ENCODE data around the gene XRCC2.
"Not testable (repeated sequence)": the region's sequence is repeated elsewhere in the genome, so short reads cannot be mapped to it uniquely, and the experiment has no call there.

The XRCC2 gene

GRCh38 chr7:152633072-152633471 is 42.9 kb downstream of the XRCC2 start:
- FAIRE-seq = no peak

GRCh38 chr7:152628772-152629171 is 47.2 kb downstream of the XRCC2 start:
- DNase-seq (ENCODE audit: insufficient read length); FAIRE-seq: not testable (repeated sequence)

More at GRCh38 chr7:152633072-152633471, 42.9 kb downstream of the XRCC2 start:
- no peak for DNase-seq (ENCODE audit: insufficient read length)
- TF ChIP-seq TAF1 (IDR thresholded peaks at IDR 0.05; ENCODE audit: borderline replicate concordance, low read depth, low read length) (no peak), POLR2A (IDR thresholded peaks at IDR 0.05; ENCODE audit: low read depth, low read length) (no peak), POLR2AphosphoS5 (IDR thresholded peaks at IDR 0.05; ENCODE audit: low read depth, low read length) (no peak)

DNA sequence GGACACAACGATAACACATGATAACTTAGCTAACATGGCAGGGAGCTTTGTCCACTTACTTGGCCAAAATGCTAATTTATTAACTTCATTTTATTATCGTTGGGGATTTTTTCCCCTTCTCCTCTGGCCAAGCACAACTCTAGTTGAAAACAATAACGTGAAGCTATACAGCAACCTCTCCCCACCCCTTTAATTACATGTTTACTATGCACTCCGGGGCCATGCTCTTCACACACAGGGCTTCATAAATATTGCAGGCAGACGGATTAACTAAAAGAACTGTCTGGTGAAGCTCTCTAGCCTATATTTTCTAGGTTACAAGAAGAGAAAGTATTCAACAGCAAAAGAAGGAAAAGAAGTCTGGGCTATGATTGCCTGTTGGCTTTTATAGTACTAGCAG is 51.7 kb downstream of the XRCC2 start:
- TF ChIP-seq POLR2AphosphoS5 (IDR thresholded peaks at IDR 0.05; ENCODE audit: low read depth, low read length) (no peak), TAF1 (IDR thresholded peaks at IDR 0.05; ENCODE audit: borderline replicate concordance, low read depth, low read length) (no peak), POLR2A (IDR thresholded peaks at IDR 0.05; ENCODE audit: low read depth, low read length) (no peak)
- no peak for FAIRE-seq
- no peak for DNase-seq (ENCODE audit: insufficient read length)

DNA sequence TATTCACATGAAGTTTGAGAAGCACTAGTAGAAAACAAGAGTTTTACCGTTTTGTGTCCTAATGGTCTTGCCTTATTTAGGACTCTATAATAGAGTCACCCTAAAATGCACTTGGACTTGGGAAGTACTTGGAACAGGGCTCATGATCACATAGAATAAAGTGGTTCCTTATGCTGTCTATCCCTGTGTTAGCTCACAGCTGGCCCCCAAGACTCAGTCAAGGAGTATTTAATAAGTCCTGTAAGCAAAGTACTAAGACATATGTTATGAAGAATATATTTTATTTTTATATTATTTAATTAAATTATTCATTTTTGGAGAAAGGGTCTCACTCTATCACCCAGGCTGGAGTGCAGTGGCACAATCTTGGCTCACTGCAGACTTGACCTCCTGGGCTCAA is 54.5 kb downstream of the XRCC2 start:
- FAIRE-seq (no peak), DNase-seq (ENCODE audit: insufficient read length) (no peak)
- TF ChIP-seq POLR2A (IDR thresholded peaks at IDR 0.05; ENCODE audit: low read depth, low read length) (no peak), POLR2AphosphoS5 (IDR thresholded peaks at IDR 0.05; ENCODE audit: low read depth, low read length) (no peak), TAF1 (IDR thresholded peaks at IDR 0.05; ENCODE audit: borderline replicate concordance, low read depth, low read length) (no peak)

- no peak for FAIRE-seq
Measured at GRCh38 chr7:152619027-152619739, 56.8 kb downstream of the XRCC2 start.

GRCh38 chr7:152618427-152618826 is 57.5 kb downstream of the XRCC2 start:
- FAIRE-seq = no peak
- TF ChIP-seq POLR2AphosphoS5 (IDR thresholded peaks at IDR 0.05; ENCODE audit: low read depth, low read length) = no peak
- TF ChIP-seq TAF1 (IDR thresholded peaks at IDR 0.05; ENCODE audit: borderline replicate concordance, low read depth, low read length) = no peak
- no peak for TF ChIP-seq POLR2A (IDR thresholded peaks at IDR 0.05; ENCODE audit: low read depth, low read length)

More at GRCh38 chr7:152619027-152619739, 56.8 kb downstream of the XRCC2 start:
- TF ChIP-seq POLR2A (IDR thresholded peaks at IDR 0.05; ENCODE audit: low read depth, low read length) = no peak
- DNase-seq (ENCODE audit: insufficient read length) = no peak

GRCh38 chr7:152617056-152617455 is 58.9 kb downstream of the XRCC2 start:
- TF ChIP-seq POLR2AphosphoS5 (IDR thresholded peaks at IDR 0.05; ENCODE audit: low read depth, low read length) (no peak), POLR2A (IDR thresholded peaks at IDR 0.05; ENCODE audit: low read depth, low read length) (no peak), TAF1 (IDR thresholded peaks at IDR 0.05; ENCODE audit: borderline replicate concordance, low read depth, low read length) (no peak)

More at GRCh38 chr7:152618427-152618826, 57.5 kb downstream of the XRCC2 start:
- no peak for DNase-seq (ENCODE audit: insufficient read length)

DNA sequence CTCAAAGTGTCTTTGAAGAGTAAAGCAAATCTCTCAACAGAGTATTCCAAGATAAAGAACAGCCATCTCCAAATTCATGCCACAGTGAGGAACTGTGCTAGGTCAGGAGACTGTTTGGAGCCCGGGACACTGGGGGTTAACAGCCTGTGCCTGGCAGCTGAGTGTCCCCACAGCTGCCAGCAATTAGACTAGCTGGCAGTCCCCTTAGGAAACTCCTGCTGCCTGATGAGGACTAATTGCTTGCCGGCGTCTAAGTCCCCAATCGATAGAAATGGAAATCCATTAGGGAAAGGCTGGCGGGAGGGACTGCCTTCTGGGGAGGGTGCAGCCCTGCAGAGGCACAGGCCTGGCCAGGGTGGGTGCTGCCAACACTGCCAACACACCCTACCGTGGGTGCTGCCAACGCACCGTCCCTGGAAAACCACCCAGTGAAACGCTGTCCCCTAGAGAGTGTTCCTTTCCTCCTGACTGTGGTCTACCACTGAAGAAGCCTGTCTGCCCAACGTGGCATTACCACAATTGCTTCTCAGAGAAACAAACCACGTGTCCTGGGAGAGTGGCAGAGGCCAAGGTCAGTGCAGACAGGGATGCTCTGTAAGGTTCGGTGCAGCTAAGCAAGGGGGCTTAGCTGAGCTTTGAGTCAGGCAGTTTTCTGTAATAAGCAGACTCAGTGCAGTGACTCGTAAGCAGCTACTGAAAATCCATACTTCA is 60.8 kb downstream of the XRCC2 start:
- DNase-seq (ENCODE audit: insufficient read length) (no peak), FAIRE-seq (no peak)
- no peak for TF ChIP-seq POLR2A (IDR thresholded peaks at IDR 0.05; ENCODE audit: low read depth, low read length)
- no peak for TF ChIP-seq POLR2AphosphoS5 (IDR thresholded peaks at IDR 0.05; ENCODE audit: low read depth, low read length)
- TF ChIP-seq TAF1 (IDR thresholded peaks at IDR 0.05; ENCODE audit: borderline replicate concordance, low read depth, low read length) = no peak

More at GRCh38 chr7:152617056-152617455, 58.9 kb downstream of the XRCC2 start:
- no peak for FAIRE-seq
- DNase-seq (ENCODE audit: insufficient read length) = no peak

GRCh38 chr7:152608656-152609055 is 67.3 kb downstream of the XRCC2 start:
- FAIRE-seq (no peak), DNase-seq (ENCODE audit: insufficient read length) (no peak)
- TF ChIP-seq POLR2A (IDR thresholded peaks at IDR 0.05; ENCODE audit: low read depth, low read length) (no peak), POLR2AphosphoS5 (IDR thresholded peaks at IDR 0.05; ENCODE audit: low read depth, low read length) (no peak), TAF1 (IDR thresholded peaks at IDR 0.05; ENCODE audit: borderline replicate concordance, low read depth, low read length) (no peak)

- TF ChIP-seq POLR2A (IDR thresholded peaks at IDR 0.05; ENCODE audit: low read depth, low read length) (no peak), TAF1 (IDR thresholded peaks at IDR 0.05; ENCODE audit: borderline replicate concordance, low read depth, low read length) (no peak), POLR2AphosphoS5 (IDR thresholded peaks at IDR 0.05; ENCODE audit: low read depth, low read length) (no peak)
- FAIRE-seq (no peak), DNase-seq (ENCODE audit: insufficient read length) (no peak)
Measured at GRCh38 chr7:152608208-152608607, 67.7 kb downstream of the XRCC2 start.

- FAIRE-seq = no peak
- TF ChIP-seq POLR2AphosphoS5 (IDR thresholded peaks at IDR 0.05; ENCODE audit: low read depth, low read length) (no peak), TAF1 (IDR thresholded peaks at IDR 0.05; ENCODE audit: borderline replicate concordance, low read depth, low read length) (no peak), POLR2A (IDR thresholded peaks at IDR 0.05; ENCODE audit: low read depth, low read length) (no peak)
- no peak for DNase-seq (ENCODE audit: insufficient read length)
Measured at GRCh38 chr7:152607007-152607406, 68.9 kb downstream of the XRCC2 start.

GRCh38 chr7:152602962-152603361 is 73.0 kb downstream of the XRCC2 start:
- TF ChIP-seq POLR2AphosphoS5 (IDR thresholded peaks at IDR 0.05; ENCODE audit: low read depth, low read length) = no peak
- TF ChIP-seq POLR2A (IDR thresholded peaks at IDR 0.05; ENCODE audit: low read depth, low read length) = no peak
- no peak for TF ChIP-seq TAF1 (IDR thresholded peaks at IDR 0.05; ENCODE audit: borderline replicate concordance, low read depth, low read length)
- no peak for DNase-seq (ENCODE audit: insufficient read length)
- FAIRE-seq = no peak
